Colon (tissue), 2 donors: ENCODE data around the gene SLC4A7.
"Not testable (repeated sequence)": the region's sequence is repeated elsewhere in the genome, so short reads cannot be mapped to it uniquely, and the experiment has no call there.

ENCODE experiments used
- FAIRE-seq: peaks from 2 replicates; lab custom pipeline; 2012; peaks lifted over from hg19 to GRCh38; lab: Jason Lieb, UNC
- donor health status: control.
- donor health status: control.

The SLC4A7 gene

DNA sequence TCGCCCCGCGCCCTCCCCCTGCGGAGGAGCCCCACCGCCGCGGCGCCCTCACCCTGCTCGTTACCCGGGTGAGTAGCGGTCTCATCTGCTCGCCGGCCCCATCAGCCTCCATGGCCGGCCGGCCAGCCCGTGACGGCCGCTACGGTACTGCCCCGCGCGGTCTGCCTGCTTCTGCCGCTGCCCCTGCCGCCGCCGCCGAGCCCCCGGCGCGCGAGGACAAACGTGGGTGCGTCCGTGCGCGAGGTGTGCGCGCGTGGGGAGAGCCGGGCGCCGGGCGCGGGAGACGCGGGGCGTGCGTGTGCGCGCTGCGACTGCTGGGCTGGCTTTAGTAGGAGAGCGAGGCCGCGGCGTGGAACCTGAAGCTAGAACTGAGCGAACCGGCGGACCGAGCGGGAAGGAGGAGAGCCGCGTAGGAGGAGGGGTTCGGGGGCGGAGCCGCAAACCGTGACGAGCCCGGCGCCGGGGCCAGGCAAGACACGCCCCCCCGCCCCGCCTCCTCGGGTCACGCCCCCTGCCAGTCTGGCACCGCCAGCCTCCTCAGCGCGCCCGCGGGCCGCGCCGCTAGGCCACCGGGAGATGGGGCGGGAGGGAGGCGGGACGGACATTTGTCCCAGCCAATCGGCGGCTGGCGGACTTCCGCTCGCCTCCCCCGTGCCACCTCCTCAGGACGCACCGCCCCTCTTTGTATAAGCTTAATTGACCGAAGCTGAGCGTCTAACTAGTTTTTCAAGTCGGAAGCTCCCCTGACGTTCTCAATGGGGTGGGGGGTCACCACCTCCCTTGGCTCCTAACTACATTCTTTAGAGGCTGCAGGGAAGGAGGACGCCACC, at the start of gene SLC4A7:
Gene SLC4A7 (minus strand): TSS at position 370 of the 830 bp plus-strand sequence. CDS start 258 bp downstream, at position 112.
- FAIRE-seq: no peak

DNA sequence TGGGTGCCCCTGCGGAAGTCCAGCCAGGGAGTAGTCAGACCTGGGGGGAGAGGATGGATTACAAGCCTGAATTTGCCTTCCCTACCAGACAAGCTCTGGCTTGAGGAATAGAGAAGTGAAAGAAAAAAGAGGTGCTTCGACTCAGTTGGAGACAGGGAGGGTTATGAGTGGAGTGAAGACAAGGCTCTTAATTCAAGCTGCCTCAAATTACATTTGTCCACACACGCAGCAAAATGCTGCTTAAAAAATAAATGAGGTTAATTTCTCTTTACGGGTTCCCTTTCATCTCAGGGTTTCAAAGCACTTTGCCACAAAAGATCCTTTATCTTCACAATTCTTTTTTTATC, 49.0 kb upstream of the SLC4A7 start:
- no peak for FAIRE-seq

DNA sequence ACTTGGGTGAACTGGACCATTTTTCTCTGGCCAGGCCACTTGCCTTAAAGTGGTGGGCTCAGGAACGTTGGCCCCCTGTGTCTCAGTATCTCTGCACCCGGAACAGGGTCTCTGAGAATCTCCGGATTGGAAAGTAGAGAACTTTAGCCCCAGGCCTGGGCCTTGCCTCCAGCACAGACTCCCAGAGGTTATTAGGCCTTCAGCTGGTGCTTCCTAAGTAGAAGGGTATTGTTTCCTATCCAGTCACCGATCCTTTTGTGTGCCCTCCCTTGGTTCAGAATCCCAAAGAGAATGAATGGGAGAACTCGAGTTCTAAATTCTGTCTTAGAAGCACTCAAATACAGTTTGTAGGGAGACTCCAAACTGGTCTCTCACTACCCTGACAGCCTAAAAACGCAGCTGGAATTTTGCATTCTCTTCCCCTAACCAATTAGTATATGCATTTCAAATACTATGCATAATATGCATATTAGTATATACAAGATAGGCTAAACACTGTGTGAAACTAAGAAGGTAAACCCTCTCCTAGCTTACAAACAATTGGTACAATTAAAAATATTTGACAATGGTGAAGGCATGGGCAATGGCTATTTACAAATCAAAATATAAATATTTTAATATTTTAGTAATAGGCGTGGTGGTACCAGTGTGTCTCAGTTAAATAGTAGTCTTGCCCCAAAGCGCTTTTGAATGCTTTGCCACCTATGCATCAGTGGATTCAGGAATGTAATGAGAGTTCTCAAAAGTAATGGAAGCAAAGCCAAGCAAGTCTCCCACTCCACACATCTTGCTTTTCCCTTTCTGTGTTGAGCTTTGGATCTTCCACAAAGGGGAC, 48.5 kb upstream of the SLC4A7 start:
- no peak for FAIRE-seq

DNA sequence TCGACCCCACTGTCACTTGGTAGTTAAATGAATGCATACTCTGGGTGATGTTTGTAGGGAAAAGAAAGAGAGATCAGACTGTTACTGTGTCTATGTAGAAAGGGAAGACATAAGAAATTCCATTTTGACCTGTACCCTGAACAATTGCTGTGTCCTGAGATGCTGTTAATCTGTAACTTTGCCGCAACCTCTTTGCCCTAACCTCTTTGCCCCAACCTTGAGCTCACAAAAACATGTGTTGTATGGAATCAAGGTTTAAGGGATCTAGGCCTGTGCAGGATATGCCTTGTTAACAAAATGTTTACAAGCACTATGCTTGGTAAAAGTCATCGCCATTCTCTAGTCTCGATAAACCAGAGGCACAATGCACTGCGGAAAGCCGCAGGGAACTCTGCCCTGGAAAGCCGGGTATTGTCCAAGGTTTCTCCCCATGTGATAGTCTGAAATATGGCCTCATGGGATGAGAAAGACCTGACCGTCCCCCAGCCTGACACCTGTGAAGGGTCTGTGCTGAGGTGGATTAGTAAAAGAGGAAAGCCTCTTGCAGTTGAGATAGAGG, 47.1 kb upstream of the SLC4A7 start:
- not testable (repeated sequence) for FAIRE-seq

DNA sequence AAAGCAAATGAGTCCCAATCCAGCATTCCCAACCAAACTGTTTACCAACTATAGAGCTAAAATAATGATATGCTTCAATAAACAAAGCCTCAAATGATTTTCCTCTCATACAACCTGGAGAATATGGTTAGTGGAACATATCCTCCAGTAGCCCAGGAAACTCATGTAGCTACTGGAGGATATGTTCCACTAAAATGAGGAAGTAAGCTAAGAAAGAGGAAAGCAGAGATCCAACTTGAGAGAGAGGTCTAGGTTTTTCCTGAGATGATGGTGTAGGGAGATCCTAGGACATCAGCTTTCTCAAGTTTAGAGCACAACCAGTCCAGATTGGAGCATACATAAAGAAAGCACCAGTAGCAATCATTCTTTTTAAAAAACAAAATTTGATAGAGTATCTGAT, 44.6 kb upstream of the SLC4A7 start:
- FAIRE-seq: no peak

DNA sequence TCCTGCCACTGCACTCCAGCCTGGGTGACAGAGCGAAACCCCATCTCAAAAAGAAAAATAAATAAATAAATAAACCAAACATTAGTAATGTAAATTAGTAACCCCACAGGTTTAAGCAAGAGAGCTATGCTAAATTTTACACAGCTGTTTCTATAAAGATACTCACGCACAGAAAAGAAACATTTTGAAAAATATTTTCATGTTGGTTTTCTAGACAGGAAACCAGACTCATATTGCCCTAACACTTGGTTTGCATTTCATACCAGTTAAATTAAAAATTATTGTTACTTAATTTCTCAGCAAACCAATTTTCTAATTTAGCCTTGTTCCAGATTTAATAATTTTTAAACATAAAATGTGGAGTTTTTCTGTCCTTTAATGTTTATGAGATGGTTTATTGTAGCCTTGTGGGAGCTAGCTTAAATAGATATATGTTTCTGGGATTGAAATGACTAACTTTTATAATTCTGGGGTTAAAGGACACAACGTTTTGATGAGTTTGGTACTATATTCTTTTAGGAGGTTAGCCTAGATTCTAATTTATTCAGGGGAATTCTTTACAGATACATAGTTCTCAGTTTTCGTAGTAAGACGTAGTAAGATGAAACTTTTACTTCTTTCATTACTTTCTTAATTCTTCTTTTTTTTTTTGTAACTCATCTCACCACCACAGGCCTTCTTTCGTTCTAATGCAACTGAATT, 42.6 kb upstream of the SLC4A7 start:
- no peak for FAIRE-seq

DNA sequence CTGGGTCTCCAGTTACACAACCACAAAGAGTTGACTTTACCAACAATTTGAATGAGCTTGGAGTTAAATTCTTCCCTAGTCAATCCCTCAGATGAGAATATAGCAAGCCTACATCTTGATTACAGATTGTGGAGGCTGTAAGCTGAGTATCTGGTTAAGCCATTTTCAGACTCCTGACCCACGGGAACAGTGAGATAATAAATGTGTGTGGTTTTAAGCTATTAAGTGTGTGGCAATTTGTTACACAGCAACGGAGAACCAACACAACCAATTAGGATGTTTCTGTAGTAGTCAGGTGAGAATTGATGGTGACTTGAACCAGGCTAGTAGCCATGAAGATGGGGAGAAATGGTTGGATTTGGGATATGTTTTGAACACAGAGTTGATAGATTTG, 37.7 kb upstream of the SLC4A7 start:
- FAIRE-seq: no peak

DNA sequence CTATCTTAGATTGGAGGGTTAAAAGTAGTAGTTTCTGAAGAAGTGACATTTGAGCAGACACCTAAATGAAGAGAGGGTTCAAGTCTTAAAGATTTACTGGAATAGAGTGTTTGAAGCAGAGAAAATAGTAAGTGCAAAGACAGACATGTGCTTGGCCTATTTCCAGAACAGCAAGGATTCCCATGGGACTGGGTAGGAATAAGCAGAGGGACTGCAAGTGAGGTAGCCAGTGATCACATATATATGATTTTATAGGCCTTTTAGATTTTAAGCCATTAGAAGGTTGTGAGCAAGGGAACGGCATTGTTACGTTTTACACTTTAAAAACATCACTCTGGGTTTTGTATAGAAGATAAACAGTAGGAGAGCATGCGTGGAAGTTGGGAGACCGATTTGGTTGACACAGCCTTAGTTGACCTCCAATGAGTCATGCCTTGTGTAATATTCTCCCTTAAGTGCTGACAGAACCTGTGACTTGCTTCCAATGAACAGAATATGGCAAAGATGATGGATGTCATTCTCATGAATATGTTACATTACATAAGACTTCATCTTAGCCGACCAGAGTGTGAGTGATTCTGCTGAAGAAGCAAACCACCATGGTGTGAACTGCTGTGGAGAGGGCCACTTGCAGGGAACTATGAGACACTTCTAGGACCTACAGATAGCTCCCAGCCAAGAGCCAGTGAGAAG, 37.1 kb upstream of the SLC4A7 start:
- no peak for FAIRE-seq

DNA sequence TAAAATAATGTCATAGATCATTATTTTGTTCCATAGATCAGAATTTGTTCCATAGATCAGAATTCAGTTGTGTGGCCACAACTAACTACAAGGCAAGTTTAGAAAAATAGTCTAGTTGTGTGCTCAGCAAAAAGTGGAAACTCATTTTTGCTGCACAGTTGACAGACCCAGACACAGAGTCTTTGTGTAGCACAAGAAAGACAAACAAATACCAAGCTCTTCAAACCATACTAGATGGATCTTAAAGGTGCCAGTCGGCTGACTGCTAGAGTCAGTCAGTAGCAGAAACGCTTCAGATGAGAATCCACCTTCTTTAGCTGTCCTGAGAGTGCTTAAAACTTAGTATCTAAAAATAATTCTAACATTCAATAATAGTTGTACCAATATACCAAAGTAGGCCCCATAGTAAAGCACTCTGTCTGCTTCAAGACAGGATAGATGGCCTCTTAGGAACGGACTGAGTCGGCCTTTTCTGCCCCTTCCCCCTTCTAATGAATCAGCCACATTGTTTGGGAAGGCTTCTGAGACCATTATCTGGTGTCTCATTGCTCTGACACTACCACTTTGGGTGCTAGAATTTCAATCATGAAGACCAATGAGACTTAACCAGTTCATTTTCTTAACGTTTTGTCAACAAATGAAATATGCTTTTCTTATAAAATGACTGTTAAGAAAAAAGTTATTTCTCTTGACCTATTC, 27.7 kb upstream of the SLC4A7 start:
- no peak for FAIRE-seq

DNA sequence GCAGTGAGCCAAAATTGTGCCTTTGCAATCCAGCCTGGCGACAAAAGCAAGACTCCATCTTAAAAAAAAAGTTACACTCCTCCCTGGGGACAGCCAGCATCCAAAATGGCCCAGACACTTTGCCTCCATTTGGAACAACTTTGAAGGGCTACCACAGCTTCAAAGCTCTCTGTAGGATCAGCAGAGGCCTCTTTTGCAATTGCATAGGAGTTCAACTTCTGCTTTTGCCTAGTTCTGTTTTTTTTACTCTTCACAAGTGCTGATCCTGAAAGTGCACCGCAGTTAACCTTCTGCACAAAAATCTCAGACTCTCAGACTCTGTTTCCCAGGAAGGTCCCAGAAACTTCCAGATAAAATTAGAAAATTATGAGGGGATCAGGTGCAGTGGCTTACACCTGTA, 25.2 kb upstream of the SLC4A7 start:
- FAIRE-seq: no peak

DNA sequence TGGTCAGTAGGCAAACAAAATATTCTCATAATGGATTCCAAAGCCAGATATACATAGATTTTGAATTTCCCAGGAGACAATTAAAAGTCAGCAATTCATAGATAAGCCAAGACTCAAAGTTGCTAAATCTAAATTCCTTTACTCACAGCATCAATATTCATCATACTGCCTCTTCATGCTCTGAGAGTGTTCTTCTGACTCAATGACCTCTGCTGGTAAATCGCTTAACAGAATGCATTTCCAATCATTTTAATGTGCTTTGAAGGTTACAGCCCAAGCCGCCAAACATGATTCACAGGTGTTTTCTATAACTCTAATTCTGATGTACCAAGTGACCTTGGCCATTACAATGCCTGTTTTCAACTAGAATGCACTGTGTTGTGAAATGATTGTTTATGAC, 24.2 kb upstream of the SLC4A7 start:
- no peak for FAIRE-seq

DNA sequence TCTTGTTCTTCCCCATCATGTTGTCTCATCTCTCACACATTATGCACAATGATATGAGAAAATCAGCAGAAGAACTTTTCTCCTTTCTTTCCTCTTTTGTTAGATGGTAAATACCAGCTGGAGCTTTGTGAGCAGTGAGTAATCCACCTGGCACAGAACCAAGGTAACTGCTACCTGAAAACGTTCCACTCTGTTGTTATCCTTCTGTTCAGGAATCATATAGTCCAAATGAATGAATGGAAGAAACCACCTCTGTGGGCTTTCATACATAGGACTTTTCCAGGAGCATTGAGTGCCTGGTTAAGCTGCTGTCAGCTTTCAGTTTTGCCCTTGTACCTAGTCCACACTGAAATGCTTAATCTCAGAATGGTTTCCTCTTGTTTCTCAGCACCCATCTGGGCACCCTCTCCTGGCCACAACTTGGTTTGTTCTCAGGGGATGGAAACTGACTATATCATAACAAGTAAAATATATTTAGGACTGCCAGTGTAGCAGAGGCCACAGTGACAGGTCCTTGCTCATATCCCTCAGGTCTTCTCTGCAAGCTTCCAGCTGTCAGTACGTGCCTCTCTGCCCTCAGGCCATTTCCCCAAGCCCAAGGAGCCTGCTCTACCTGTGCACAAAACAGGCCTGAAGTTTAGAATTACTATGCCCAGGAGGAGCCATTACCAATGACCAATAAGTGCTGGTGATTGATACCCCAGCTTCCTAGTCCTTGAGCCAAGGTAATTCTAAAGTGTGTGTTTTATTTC, 23.5 kb upstream of the SLC4A7 start:
- FAIRE-seq: no peak

DNA sequence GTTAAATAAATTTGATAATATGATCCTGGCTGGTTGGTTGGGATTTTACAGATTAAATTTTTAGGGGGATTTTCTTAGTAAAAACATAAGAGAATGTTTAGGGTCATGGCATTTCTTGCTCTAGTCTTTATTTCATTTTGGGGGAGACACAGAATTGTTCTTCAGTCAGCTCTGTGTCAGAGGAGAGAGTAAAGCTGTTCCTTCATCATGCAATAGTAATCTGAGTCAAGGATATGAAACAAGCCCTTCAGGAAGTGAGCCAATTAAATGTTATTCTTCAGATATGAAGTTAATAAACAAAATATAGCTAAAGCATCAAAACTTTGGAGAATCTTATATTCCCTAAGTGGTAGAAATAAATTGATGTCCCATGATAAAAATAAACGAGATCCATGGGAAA, 22.9 kb upstream of the SLC4A7 start:
- FAIRE-seq: no peak

DNA sequence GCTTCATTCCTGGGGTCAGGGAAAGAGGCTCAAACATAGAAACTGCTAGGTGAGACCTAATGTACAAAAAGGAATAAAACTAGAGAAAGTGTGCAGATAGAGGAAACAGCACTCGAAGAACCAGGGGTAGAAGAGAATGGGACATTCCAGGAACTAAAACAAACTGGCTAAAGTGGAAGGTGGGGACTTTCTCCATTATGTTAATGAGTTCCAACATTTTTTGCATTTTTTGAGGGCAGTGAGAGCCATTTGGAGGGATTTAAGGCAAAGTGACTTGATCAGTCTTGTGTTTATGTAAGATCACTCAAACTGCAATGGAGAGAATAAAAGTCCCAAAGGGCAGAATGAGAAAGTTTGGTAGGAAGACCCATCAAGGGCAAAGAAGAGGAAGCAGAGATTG, 20.6 kb upstream of the SLC4A7 start:
- FAIRE-seq: no peak

DNA sequence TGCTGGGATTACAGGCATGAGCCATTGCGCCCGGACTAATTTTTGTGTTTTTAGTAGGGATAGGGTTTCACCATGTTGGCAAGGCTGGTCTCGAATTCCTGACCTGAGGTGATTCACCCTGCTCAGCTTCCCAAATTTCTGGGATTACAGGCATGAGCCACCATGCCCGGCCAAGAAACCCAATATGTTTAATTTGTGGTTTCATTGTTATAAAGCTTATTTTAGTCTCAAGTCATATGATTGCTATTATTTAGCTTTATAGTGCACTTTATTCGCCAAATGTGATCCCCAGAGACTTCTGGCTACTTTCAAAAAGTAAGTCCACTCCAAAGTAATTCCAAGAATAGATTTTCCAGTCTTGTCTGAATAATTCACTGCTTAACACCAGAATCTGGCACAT, 19.3 kb upstream of the SLC4A7 start:
- no peak for FAIRE-seq

DNA sequence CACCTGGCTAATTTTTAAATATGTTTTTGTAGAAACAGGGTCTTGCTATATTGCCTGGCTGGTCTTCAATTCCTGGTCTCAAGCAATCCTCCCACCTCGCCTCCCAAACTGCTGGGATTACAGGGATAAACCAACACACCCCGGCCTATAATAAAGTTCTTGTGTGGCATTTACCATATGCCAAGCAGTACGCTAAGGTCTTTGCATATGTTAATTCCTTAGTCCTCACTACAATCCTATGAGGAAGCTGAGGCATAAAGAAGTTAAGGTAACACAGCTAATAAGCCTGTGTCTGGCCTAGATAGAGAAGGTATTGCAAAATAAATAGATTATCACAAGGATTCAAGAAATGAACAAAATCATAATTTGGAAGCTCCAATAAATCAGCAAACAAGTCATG, 17.6 kb upstream of the SLC4A7 start:
- no peak for FAIRE-seq

DNA sequence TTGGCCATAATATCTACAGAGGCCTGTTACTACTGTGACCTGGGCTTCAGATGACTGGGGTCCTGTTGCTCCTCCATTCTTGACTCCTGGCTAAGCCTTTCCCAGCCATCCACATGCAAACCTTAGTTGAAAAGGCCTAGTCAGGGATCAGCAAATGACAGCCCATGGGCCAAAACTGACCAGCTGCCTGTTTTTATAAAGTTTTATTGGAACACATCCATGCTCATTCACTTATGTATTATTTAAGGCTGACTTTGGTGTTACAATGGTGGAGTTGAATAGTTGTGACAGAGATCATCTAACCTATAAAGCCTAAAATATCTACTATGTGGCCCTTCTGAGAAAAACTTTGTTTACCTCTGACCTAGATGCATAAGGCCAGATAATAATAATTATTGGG, 16.8 kb upstream of the SLC4A7 start:
- FAIRE-seq: no peak

DNA sequence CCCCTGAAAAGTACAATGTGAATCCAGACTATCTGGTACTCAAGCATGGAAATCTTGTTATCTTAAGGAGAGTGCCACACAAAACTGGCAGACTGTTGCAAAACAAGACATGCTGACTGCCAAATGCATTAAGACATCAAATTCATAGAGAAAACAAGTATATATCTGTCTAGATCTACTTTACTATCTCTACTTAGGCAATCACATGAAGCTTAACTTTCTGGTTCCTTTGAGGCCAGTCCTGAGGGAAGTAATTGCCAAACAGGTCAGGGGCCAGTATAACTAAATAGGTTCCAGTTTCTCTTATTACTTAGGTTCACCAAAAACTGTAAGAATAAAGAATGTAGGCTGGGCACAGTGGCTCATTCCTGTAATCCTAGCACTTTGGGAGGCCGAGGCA, 15.9 kb upstream of the SLC4A7 start:
- FAIRE-seq: no peak

DNA sequence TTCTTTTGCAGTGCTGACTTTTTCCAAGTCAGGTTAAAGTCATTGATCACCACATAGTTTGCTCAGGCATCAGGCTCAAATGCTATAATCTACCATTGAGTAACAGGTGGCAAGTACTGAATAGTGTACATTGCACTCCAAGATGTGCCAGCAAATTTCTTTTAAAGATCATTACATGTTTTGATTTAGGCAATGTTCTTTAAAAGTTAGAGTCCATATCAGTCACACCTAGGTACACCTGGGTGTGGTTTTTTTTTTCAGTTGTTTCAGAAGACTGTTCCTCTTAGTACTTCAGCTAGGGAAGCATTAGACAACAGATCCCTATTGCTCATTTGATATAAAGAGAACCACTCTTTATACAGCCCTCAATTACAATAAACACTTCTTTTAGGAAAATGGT, 10.6 kb upstream of the SLC4A7 start:
- FAIRE-seq: no peak

DNA sequence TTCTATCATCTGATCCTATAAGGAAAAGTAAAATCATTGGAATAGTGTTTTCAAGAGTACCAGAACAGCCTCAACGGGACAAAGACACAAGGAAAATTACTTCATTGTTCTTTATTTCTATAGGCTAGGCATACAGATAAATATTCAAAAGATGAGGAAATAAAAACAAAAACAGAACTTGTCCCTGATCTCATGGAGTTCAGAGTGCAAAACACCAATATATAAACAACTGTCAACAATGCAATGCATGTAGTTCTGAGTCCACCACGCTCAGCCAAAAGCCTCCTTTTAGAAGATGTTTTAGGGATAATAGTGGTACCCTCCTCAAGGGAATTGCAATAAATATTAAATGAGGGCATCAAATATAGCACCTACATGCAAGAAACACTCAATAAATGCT, 4.6 kb upstream of the SLC4A7 start:
- no peak for FAIRE-seq

DNA sequence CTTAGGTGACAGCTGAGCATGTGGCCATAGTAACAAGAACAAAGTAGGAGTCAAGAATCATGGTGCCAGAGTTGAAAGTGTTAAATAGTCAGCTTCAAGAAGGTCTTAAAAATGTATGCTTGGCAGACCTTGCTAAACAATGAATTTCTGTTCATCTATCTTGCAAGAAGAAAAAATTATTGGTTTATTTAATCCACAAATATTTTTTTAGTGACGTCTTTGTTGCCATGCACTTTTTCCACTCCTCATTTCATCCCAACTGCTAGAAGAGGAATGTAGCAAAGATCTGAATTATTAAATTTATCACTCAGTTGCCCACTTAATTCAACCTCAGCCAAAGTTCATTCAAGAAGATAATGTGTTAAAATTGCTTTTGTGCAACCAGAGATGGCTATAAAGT, 3.2 kb upstream of the SLC4A7 start:
- no peak for FAIRE-seq
